HepG2 (cell line): ENCODE data around the gene NRBP1. TPM values are rescaled to one million over a fixed set of nuclear protein-coding genes. Genes with fewer than 3 reads are reported as not detected.

Source experiments
- AKAP8 ChIP-seq: sonication (generic); formaldehyde crosslinking; IDR thresholded peaks from 2 replicates; pipeline ENCODE4 v1.5.1; 2020; ENCODE audit warnings: mild to moderate bottlenecking, missing genetic modification reagents
- BCL3 ChIP-seq: sonication (generic); formaldehyde crosslinking; IDR thresholded peaks from 2 replicates; pipeline ENCODE4 v1.5.1; 2020; ENCODE audit warnings: mild to moderate bottlenecking, missing genetic modification reagents, moderate library complexity
- FOXK1 ChIP-seq: sonication (generic); formaldehyde crosslinking; IDR thresholded peaks from 2 replicates; pipeline ENCODE4 v1.4.0; 2020; ENCODE audit warnings: low read depth, missing genetic modification reagents, borderline replicate concordance
- GZF1 ChIP-seq: sonication (generic); formaldehyde crosslinking; IDR thresholded peaks from 2 replicates; pipeline ENCODE4 v1.5.1; 2020; ENCODE audit warnings: mild to moderate bottlenecking, missing genetic modification reagents
- KLF13 ChIP-seq: sonication (generic); formaldehyde crosslinking; IDR thresholded peaks from 2 replicates; pipeline ENCODE4 v1.4.0; 2020; ENCODE audit warnings: mild to moderate bottlenecking, missing genetic modification reagents
- MEIS2 ChIP-seq: sonication (generic); formaldehyde crosslinking; IDR thresholded peaks from 2 replicates; pipeline ENCODE4 v1.9.0; 2021; ENCODE audit warnings: mild to moderate bottlenecking, missing genetic modification reagents
- NFE2L2 ChIP-seq: fragments of 150-350 bp; IDR thresholded peaks from 2 replicates; pipeline ENCODE4 v1.6.1; 2014; ENCODE audit warnings: low read length
- NFIC ChIP-seq: IDR thresholded peaks from 2 replicates; pipeline ENCODE4 v1.6.1; 2012; ENCODE audit warnings: mild to moderate bottlenecking, low read length, inconsistent platforms
- PCBP2 ChIP-seq: fragments of 200-400 bp; formaldehyde crosslinking; optimal IDR thresholded peaks from 2 replicates; pipeline ENCODE3; 2018; ENCODE audit warnings: low read length, low read depth; ENCODE audit not compliant: poor library complexity, severe bottlenecking
- SMAD9 ChIP-seq: sonication (generic); formaldehyde crosslinking; IDR thresholded peaks from 2 replicates; pipeline ENCODE4 v1.5.1; 2020; ENCODE audit warnings: mild to moderate bottlenecking, missing genetic modification reagents
- SRF ChIP-seq: IDR thresholded peaks from 2 replicates; pipeline ENCODE4 v1.6.1; 2011; ENCODE audit warnings: mild to moderate bottlenecking, low read depth, low read length, moderate library complexity
- TCF7 ChIP-seq: sonication (generic); IDR thresholded peaks from 2 replicates; pipeline ENCODE4 v1.6.1; 2016; ENCODE audit warnings: antibody characterized with exemption, low read depth
- ZC3H13 ChIP-seq: sonication (generic); formaldehyde crosslinking; IDR thresholded peaks from 2 replicates; pipeline ENCODE4 v1.8.1; 2023; ENCODE audit warnings: mild to moderate bottlenecking, missing genetic modification reagents, moderate library complexity
- ZNF138 ChIP-seq: sonication (generic); formaldehyde crosslinking; IDR thresholded peaks from 2 replicates; pipeline ENCODE4 v1.5.0; 2020; ENCODE audit warnings: mild to moderate bottlenecking, low read depth, missing genetic modification reagents
- ZNF24 ChIP-seq: fragments of 450-650 bp; IDR thresholded peaks from 2 replicates; pipeline ENCODE4 v1.6.1; 2017; ENCODE audit warnings: antibody characterized with exemption, mild to moderate bottlenecking
- ZNF317 ChIP-seq: sonication (generic); formaldehyde crosslinking; IDR thresholded peaks from 2 replicates; pipeline ENCODE4 v1.5.0; 2020; ENCODE audit warnings: mild to moderate bottlenecking, missing genetic modification reagents
- ZNF460 ChIP-seq: sonication (generic); formaldehyde crosslinking; IDR thresholded peaks from 2 replicates; pipeline ENCODE4 v1.5.1; 2020; ENCODE audit warnings: missing genetic modification reagents, mild to moderate bottlenecking, borderline replicate concordance
- ZNF513 ChIP-seq: sonication (generic); formaldehyde crosslinking; conservative IDR thresholded peaks from 2 replicates; pipeline ENCODE4 v1.5.0; 2020; ENCODE audit warnings: missing genetic modification reagents
- ZNF563 ChIP-seq: sonication (generic); formaldehyde crosslinking; IDR thresholded peaks from 2 replicates; pipeline ENCODE4 v1.8.0; 2022; ENCODE audit warnings: mild to moderate bottlenecking, moderate library complexity, missing genetic modification reagents
- ZNF710 ChIP-seq: sonication (generic); formaldehyde crosslinking; IDR thresholded peaks from 2 replicates; pipeline ENCODE4 v1.5.0; 2020; ENCODE audit warnings: mild to moderate bottlenecking, missing genetic modification reagents, borderline replicate concordance
- ZNF761 ChIP-seq: sonication (generic); formaldehyde crosslinking; conservative IDR thresholded peaks from 2 replicates; pipeline ENCODE4 v1.4.0; 2020; ENCODE audit warnings: mild to moderate bottlenecking, missing genetic modification reagents
- ZNF775 ChIP-seq: sonication (generic); formaldehyde crosslinking; IDR thresholded peaks from 2 replicates; pipeline ENCODE4 v1.4.0; 2020; ENCODE audit warnings: missing genetic modification reagents, mild to moderate bottlenecking, moderate library complexity, borderline replicate concordance
- ZNF784 ChIP-seq: sonication (generic); formaldehyde crosslinking; IDR thresholded peaks from 2 replicates; pipeline ENCODE4 v1.5.1; 2020; ENCODE audit warnings: missing genetic modification reagents, mild to moderate bottlenecking, borderline replicate concordance
- ZNF792 ChIP-seq: IDR thresholded peaks from 2 replicates; pipeline ENCODE4 v1.6.1; 2016
- ZNF883 ChIP-seq: sonication (generic); formaldehyde crosslinking; IDR thresholded peaks from 2 replicates; pipeline ENCODE4 v1.5.1; 2020; ENCODE audit warnings: mild to moderate bottlenecking, missing genetic modification reagents; ENCODE audit errors: not compliant biosample characterization
- polyA plus RNA-seq, 8 experiments: library from polyadenylated mRNA; depleted of rRNA in 3 of 8; stranded (reverse) in 7 of 8; unstranded in 1 of 8; fragments of >200 nt; fragmentation: Illumina TruSeq in 4 of 8; extraction: Trizol in 4 of 8; gene quantifications; 2 replicates each; pipeline versions ENCODE4 v1.2.1 to v1.2.3, GENCODE V29; 2011 to 2016; ENCODE audit warnings: low read depth in 4 of 8, missing spikeins in 1 of 8, mixed read lengths in 1 of 8; ENCODE audit not compliant: insufficient read depth in 1 of 8
- total RNA-seq, 5 experiments: library from RNA; depleted of rRNA; stranded (reverse); fragments of >200 nt; fragmentation: Illumina TruSeq; extraction: Trizol; gene quantifications; 2 replicates each; pipeline ENCODE4 v1.2.3, GENCODE V29; 2016; ENCODE audit warnings: low read depth in 1 of 5

Gene NRBP1
- total and polyA plus RNA-seq, 2 of the 13 experiments (the other 11 are each of a cell fraction or from before 2014, with no cell fraction given), result 165 to 240 TPM

- peak; percentile 84; the same call in 1 of the 2 replicates for TF ChIP-seq ZNF792
- TF ChIP-seq ZNF563, result peak; percentile 99
- no peak for TF ChIP-seq PCBP2
- TF ChIP-seq ZNF775, result no peak; the same call in 1 of the 2 replicates
- no peak for TF ChIP-seq NFE2L2
- TF ChIP-seq KLF13 (CRISPR knock-in tag), result 0 out of 2 replicates have a peak, but pooled peaks have one; percentile 26
- no peak for TF ChIP-seq SRF
- peak; percentile 54; the same call in 1 of the 2 replicates for TF ChIP-seq ZNF460 (CRISPR knock-in tag)
- peak; percentile 91; the same call in 1 of the 2 replicates for TF ChIP-seq ZC3H13
- no peak for TF ChIP-seq ZNF24
- TF ChIP-seq ZNF513 (CRISPR knock-in tag), result 0 out of 2 replicates have a peak, but pooled peaks have one; percentile 76
- peak; percentile 97 for TF ChIP-seq ZNF761 (CRISPR knock-in tag)
- TF ChIP-seq GZF1 (CRISPR knock-in tag), result peak; percentile 84
- TF ChIP-seq AKAP8 (CRISPR knock-in tag), result peak; percentile 88; the same call in 1 of the 2 replicates
- peak; percentile 95 for TF ChIP-seq ZNF883
- no peak for TF ChIP-seq ZNF138 (CRISPR knock-in tag)
- no peak for TF ChIP-seq TCF7
- peak; percentile 93 for TF ChIP-seq BCL3 (CRISPR knock-in tag)
- no peak; the same call in 1 of the 2 replicates for TF ChIP-seq NFIC
- peak; percentile 98 for TF ChIP-seq ZNF784 (CRISPR knock-in tag)
- TF ChIP-seq ZNF710 (CRISPR knock-in tag), result peak; percentile 88
- TF ChIP-seq ZNF317 (CRISPR knock-in tag), result peak; percentile 57
- 0 out of 2 replicates have a peak, but pooled peaks have one; percentile 14 for TF ChIP-seq SMAD9 (CRISPR knock-in tag)
- TF ChIP-seq FOXK1 (CRISPR knock-in tag), result no peak; the same call in 1 of the 2 replicates
- peak; percentile 83; the same call in 1 of the 2 replicates for TF ChIP-seq MEIS2 (CRISPR knock-in tag)
Measured at GRCh38 chr2:27409321-27410073, 18.9 kb upstream of the NRBP1 start, which contains the start of gene PPM1G (continued).
